Epidermal melanocyte (primary cell): ENCODE measurements around the gene PACSIN1.

Experiments
- DNase-seq: peaks from one replicate; pipeline ENCODE4 v3.0.0; 2011; ENCODE audit warnings: low spot score; ENCODE audit not compliant: insufficient read length

The PACSIN1 gene

DNA sequence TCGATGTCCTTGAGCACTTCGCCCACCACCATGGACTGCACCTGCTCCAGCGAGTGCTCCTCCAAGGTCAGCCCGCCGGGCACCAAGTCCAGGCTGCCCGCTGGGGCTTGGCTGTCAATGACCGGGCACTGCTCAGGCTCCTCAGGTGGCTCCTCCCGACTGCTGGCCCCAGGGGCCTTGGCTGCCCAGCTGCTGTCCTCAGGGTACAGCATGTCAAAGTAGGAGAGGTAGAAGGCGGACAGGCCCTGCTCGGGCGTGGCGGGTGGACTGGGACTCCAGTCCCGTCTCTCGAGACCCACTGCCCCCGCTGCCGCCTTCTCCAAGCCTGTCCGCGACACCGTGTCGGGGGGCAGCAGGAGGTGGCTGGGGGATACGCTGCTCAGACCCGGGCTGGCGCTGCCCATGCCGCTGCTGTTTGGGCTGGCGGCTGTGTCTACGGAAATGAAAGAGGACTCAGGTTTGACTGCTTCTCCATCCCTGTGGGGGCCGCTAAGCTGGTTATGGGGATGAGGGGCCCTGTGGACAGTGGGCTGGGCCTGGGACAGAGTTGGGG, 78.3 kb downstream of the PACSIN1 start:
- DNase-seq, result no peak

DNA sequence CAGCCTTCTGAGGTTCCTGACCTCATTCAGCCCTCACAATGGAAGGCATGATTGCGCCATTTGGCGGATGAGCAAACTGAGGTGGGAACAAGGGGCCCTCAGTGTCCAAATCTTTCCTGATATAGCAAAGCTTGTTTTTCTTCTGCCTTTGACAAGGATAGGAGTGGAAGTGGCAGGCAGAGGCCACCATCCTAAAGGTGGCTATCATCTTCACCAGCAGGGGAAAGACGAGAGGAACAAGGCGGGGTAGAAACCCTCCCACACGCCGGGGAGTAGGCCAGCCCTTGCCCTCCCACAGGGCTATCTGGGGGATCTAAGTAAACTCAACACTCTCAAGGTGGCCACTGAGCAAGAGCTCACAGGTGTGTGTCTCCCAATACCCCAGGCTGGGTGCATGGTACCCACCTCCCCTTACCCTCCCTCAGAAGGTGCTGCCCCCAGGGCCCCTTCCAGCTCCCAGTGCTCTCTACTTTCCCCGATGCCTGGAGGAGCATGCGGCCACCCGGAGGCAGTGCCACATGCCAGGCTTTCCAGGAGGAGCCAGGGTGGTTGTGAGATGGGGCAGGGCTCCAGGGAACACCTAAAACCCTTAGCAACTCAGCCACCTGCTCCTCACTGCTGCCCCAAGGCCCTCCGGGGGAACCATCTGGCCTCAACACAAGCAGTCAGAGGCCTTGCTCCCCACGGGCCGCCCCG, 79.0 kb downstream of the PACSIN1 start:
- DNase-seq, result no peak

DNA sequence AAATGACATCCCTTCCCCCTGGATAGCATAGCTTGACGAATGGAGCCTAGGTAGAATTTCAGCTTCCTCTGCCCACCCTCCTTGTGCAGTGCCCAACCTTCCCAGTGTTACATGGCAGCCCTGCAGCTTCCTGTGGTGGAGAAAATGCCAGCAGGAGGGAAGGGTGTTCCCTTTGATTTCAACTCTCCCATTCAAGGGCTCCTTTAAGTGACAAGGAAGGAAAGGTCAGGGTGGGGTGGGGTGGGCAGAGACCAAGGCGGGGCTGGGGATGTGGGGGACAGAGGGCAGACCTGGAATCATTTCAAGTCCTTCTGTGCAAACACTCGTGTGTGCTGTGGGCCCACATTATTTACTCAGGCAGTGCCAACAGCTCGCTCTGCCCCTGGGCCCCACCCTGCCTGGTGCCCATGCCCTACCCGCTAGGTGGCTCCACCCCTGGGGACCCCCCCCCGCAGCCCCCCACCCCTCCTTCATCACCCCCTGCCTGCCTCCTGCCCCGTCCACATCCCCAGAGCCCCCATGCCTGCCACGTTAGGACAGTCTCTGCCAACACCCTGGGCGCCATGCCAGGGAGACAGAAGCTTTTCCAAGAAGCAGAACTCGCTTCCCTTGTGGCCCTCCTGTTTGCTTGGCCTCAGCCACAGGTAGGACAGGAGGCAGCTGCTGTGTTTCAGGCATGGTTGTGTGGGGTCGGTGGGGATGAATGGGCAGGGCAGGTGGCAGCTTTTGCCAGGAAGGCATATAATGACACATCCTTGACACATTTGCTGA, 80.9 kb downstream of the PACSIN1 start:
- no peak for DNase-seq

DNA sequence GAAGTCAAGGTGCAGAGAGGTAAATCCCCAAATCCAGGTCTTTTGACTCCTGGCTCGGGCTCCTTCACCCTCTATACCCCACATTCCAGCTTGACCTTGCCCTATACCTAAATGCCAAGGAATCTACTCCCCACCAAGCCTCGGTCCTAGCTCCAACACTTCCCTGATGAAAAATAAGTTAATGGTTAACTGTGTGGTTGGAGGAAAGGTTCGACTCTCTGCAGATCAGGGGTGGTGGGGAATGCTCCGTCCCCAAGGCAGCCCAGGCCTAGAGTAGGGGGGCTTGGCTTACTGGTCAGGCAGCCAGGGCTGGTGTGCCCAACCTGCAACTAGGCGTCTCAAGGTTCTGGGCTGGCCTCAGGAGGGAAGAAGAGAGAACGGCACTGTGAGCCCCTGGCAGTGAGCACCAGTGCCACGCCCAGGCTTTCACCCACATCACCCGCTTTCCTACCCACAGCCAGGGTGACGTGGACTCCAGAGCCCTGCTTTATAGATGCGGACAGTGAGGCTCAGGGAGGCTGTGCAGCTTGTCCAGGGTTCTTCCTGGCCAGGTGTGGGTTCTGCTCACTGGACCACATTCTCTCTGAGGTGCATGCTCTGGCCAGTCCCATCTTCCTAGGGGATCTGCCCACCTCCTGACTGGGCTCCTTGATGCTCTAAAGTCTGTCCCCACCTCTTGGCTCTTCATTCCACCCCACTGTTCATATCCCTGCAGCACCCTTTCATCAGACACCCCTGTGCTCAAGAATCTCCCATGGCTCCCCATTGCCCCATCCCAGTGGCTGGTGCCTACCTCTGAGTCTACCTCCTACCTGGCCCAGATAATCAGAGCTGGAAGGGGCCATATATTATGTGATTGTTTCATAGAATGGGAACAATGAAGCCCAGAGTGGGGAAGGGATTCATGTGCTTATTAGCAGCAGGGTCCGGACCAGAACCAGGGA, 82.1 kb downstream of the PACSIN1 start:
- DNase-seq, result no peak

DNA sequence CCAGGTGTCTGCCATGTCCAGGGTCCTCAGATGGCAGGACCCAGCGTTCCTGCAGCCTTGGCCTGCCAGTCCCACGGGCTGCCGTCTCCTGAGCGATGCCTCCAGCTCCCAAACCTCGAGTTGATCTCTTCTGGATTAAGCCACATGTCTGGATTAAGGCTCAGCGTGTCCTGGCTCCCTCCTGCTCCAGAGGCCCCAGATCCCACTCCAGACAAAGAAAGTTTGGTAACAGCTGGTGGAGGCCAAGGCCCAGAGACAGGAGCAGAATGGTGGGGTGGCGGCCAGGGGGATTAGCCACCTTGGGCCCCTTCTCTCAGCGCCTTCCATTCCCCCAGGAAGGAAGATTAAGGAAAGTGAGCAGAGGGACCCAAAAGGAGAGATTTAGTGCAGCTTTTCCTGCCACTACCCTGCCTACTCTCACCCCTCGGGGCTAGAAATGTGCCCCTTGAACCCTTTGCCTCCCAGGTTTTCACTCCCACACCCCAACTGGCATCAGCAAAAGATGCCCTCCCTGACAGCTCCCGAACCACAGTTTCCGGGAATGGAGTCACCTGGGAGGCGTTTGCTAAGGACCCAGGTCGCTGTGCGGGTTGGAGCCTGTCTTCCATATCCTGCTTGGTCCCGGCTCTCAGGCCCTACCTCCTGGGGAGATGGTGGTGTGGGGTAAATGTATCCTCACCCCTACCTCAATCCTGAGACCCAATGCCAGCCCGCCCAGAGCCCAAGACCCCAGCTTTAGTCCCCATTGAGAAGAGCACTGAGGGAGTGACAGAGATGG, 83.3 kb downstream of the PACSIN1 start:
- no peak for DNase-seq

DNA sequence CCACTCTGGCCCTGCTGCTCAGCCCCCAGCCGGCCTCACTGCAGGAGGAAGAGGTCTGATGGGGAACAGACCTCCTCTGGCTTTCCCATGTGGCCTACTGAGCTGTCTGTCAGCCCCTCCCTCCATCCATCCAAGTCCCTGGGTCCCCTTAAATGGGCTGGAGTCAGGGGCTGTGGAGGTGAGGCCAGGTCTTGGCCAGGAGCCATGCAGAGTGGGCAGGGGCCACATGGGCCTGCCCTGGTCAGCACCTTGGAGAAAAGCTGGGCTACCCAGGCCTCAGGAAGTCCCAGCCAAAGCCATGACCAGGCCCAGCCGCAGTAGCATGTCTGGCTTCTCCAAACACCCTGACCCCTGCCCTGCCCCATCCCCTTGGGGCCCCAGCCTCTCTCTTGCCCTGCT, 83.9 kb downstream of the PACSIN1 start:
- DNase-seq, result no peak

DNA sequence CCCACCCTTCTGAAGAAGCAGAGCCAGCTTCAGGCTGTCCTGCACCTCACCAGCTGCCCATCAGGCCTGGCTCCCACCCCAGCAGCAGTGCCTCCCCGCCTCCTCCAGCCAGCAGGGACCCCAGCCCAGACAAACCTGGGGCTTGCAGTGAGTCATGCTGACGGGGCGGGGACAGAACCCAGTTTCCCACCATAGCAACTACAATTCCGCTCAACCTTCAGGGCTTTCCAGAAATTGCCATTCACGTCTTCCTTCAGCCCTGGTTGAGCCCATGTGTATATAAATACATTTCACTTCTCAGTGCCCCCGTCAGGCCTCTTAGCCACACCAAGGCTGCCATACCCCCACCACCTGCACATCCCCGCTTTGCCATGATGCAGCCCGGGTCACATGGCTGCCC, 85.8 kb downstream of the PACSIN1 start:
- no peak for DNase-seq

DNA sequence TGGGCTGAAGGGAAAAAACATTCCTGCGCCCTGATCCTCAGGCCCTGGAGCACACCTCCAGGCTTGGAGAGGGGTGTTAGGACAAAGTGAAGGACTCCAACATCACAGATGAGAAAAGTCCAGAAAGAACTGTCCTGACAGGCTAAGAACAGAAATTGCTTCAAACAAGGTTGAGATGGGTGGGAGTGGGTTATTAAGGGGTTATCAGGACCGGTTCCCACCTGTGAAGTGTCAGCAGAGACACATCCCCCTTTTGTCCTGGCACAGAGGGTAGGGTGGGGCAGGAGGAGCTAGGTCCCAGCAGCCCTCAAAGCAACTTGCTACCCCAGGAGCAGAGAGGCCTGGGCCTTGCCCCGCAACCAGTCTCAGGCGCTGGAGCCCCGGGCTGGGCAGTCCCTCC, 86.7 kb downstream of the PACSIN1 start:
- no peak for DNase-seq

DNA sequence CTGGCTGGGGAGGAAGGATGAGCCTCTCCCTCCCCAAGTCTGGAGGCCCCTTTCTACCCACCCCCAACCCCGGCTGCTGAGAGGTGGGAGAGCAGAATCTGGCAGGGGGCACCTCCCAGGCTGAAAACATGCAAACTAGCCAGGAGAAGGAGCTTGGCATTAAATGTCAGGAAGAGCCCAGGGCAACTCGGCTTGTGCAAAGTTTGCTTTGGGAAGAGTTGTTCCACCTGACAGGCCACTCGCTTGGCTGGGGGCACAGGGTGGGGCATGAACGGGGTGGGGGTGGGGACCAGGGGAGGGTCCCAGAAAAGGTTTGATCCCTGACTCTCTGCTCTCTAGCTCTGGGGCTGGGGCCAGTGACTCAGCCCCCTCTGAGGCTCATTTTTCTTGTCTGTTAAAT, 87.3 kb downstream of the PACSIN1 start:
- DNase-seq, result no peak

DNA sequence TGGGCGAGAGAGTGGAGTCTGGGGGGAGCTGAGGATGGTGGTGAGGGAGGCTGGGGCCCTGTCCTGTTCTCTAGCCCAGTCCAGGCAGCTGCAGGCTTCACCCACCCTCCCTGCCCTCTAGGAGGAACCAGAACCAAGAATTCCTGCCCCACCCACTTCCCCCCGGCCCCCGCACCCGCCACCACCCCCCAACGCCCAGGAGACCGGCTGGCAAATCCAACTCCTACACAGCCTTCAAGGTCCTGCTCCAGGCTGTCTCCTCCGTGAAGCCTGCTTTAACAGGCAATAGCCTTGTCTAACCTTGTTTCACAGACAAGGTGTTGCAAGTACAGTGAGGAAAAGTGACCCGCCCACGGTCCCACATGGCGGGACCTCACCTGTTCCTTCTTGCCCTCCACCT, 87.9 kb downstream of the PACSIN1 start:
- DNase-seq, result no peak

DNA sequence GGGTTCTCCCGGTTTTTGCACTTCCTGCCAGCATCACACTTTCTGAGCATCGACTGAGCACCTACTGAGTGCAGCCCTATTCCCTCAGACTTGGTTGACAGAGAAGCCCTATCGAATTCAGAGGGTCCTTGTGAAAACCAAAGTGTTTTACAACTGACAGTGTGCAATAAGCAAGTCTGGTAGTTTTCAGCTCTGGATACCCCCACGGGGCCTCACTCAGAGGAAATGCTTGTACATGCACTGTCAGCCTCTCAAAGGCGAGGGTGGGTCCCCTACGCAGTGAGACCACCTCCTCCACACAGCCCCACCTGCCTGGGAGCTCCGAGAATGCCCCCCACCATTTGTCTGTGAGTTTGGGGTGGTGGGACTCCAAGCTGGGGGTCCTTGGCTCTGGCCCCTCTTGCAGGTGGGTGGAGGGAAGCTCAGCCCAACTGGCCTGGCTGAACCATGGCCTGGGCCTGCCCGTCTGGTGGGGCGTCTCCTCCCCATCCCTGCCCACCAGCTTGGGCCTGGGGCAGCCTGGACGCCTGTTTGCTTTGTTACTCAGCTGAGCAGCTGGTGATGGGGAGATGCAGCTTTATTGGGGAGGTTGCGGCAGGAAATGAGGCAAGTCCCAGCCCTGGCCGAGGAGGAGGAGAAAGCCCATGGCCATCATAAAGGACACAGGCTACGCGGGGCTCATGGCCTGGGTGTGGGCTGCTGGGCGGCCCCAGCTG, 88.6 kb downstream of the PACSIN1 start:
- DNase-seq, result no peak

DNA sequence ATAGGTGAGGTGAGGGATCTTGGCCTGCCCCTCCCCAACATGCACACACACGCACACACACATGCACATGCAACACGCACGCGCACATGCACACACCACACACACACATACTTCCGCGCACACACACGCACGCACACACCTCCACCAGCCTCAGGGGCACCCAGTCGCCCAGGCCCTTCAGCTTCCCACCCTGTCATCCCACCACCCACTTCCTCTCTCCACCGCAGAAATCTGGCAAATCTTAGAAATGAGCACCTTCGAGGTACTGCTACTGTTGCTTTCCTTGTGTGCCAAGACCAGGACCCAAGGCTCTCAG, 89.1 kb downstream of the PACSIN1 start:
- DNase-seq, result no peak

DNA sequence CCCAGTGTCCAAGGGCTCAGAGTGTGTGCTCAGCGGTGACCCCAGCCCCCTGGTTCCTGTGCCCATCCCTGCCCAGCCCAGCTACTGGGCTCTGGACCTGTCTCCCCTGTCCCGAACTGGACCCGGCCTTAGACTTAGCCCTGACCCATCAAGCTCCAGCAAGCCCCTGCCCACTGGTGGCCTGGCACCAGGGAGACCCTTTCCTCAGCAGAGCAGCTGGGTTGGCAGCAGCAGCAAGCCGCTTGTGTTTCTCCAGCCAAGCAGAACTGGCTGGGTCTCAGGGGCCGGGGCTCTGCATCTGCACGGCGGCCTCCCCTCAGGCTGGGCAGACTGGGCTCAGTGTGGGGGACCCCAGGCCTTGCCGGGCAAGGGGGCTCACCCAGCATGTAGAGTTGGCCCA, 89.5 kb downstream of the PACSIN1 start:
- no peak for DNase-seq

DNA sequence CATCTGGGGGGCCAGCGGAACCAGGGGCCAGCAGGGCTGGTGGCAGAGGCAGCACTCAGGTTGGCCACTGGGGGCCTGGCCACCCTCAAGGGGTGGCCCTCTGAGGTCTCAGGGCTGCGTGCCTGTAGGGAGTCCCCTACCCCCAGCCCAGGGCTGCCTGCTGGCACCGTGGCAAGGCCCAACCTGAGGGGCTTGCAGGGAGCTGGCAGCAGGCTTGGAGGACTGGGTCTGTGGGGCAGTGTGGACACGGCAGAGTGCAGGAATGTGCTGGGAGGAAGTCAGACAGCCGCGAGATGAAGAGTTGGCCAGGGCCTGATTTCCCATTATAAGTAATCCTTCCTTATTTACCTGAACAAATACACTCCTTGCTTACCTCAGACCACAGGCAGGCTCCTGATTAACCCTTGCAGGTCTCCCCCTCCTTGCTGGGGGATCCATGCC, 90.2 kb downstream of the PACSIN1 start, which contains the start of gene SPDEF:
SPDEF (minus strand) TSS at position 299 of the 441 bp plus-strand sequence. CDS start 11,874 bp downstream, outside the sequence.
- no peak for DNase-seq

DNA sequence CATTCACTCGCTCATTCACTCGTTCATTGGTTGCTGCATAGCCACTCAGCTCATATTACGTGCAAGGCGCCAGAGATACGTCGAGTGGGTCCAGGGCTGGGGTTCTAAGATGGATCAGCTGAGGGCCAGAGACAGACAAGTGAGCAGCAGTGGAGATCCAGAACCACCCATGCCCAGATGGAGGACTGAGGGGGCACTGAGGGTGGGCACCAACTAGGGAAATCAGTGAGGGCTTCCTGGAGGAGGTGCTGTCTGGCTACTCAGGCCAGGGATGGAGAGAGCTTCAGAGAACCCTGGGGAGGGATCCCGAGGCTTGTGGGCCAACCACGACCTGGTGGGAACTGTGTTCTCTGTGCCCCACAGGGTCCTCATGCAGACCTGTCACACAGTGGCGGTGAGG, 90.6 kb downstream of the PACSIN1 start:
- DNase-seq, result no peak

DNA sequence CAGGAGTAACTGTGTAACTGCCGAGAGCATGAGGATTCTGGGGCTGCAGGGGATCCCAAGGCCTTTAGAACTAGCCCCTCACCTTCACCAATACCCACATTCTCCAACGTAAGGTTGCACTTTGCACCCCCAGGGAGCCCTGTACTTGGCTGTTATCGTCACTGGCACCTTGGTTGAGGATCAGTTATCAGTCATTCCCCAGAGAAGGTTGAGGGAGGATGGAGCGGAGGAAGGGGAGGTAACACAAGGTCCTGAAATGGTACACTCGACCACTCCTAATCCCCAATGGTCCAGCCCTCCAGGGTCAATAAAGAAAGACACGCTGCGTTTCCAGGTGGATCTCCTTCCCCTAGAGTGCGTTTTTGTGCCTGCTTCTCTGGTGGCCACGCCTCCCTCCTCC, 91.4 kb downstream of the PACSIN1 start:
- no peak for DNase-seq

DNA sequence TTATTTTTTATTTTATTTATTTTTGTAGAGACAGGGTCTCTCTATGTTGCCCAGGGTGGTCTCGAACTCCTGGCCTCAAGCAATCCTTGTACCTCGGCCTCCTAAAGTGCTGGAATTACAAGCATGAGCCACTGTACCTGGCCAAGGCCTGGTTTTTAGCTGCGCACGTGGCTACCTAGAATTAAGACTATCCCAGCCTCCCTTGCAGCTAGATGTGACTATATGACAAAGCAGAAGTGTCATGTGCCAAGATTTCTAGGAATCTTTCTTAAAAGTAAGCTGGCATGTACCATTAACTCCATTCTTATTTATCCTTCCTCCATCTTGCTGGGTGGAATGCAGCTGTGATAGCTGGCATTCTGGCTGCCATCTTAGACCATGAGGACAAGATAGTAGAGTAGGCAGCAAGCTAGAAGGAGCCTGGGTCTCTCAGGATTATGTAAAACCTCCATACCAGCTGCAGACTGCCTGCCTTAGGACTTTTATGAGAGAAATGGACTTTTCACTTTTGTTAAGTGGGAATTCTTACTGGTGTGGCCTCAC, 92.4 kb downstream of the PACSIN1 start:
- DNase-seq, result no peak

DNA sequence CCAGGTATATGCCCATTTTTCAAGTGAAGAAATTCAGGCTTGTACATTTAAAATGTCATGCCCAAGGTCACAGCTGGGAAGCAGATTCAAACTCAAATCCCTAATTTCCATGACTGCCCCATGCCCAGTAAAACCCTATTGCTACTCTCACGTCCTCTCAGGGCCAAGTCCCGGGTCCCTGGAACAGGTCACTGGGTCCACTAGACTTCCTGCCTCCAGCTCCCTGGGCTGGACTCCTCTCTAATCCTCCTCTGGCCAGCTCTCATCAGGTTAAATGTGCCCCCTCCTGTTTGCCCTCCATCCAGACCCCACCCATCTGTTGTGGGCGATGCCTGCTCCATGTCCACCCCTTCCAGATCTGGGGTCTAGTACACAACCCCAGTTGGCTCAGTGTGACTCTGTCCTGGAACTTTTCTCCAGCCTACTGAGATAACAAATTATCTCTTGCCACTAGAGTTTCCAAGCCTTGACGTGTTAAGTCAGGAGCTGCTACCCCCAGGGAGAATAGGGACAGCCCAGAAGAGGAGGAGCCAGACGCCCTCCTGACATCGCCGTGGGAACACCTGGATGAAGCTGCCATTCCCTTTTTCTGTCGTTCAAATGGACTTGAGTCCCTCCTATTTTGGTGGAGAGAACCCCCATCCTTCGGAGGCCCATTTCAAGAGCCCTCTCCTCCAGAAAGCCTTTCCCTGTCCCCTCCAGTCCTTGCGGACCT, 93.9 kb downstream of the PACSIN1 start:
- no peak for DNase-seq
